ENCODE data around the gene RAPGEF1. TPM values are rescaled to one million over a fixed set of nuclear protein-coding genes. Genes with fewer than 3 reads are reported as not detected.

Gene RAPGEF1
- total and polyA plus RNA-seq, 9 donors, result 17.0 to 64.4 (median 36.4) TPM

GRCh38 chr9:131704141-131704983 is 35.5 kb downstream of the RAPGEF1 start:
- TF ChIP-seq EP300 (IDR thresholded peaks at IDR 0.05), result no peak
- no peak for TF ChIP-seq POLR2A (IDR thresholded peaks at IDR 0.05)
- no peak for TF ChIP-seq CTCF (IDR thresholded peaks at IDR 0.05)

GRCh38 chr9:131703697-131704096 is 36.2 kb downstream of the RAPGEF1 start:
- Histone ChIP-seq H3K4me3 (no peak overlapping the region), H3K9me3 (no peaks in the 10 kb centered on the region), H3K27ac (no peak overlapping the region), H3K4me1 (ENCODE audit: insufficient read depth) (peaks cover 1% of the 10 kb centered on the region), H3K36me3 (no peaks in the 10 kb centered on the region), H3K27me3 (no peaks in the 10 kb centered on the region)
- TF ChIP-seq POLR2A (IDR thresholded peaks at IDR 0.05) (no peak), EP300 (IDR thresholded peaks at IDR 0.05) (no peak), CTCF (IDR thresholded peaks at IDR 0.05) (no peak)
- DNase-seq, result no peak
- intact Hi-C loops (cut with DNase I), result no loop called here
- 94 to 99% (median 96%) methylated on average over 4 of the region's 4 CpGs for WGBS, 3 donors

More at GRCh38 chr9:131704141-131704983, 35.5 kb downstream of the RAPGEF1 start:
- H3K36me3 ChIP-seq, result no peaks in the 10 kb centered on the region
- H3K4me3 ChIP-seq, result no peak overlapping the region
- no peaks in the 10 kb centered on the region for H3K9me3 ChIP-seq
- no peaks in the 10 kb centered on the region for H3K27me3 ChIP-seq
- DNase-seq, result no peak
- no peak overlapping the region for H3K27ac ChIP-seq
- no peaks in the 10 kb centered on the region for H3K4me1 ChIP-seq (ENCODE audit: insufficient read depth)
- 78 to 87% (median 78%) methylated on average over 5 of the region's 5 CpGs for WGBS, 3 donors
- intact Hi-C loops (cut with DNase I), result no loop called here

- intact Hi-C loops (cut with DNase I), result no loop called here
- no peak for TF ChIP-seq CTCF (IDR thresholded peaks at IDR 0.05)
- TF ChIP-seq POLR2A (IDR thresholded peaks at IDR 0.05), result no peak
- TF ChIP-seq EP300 (IDR thresholded peaks at IDR 0.05), result no peak
- Histone ChIP-seq H3K27me3 (no peaks in the 10 kb centered on the region), H3K27ac (no peak overlapping the region), H3K36me3 (no peaks in the 10 kb centered on the region), H3K4me1 (ENCODE audit: insufficient read depth) (peaks cover 2% of the 10 kb centered on the region), H3K4me3 (no peak overlapping the region), H3K9me3 (no peaks in the 10 kb centered on the region)
- DNase-seq, result no peak
- 94 to 97% (median 95%) methylated on average over 8 of the region's 8 CpGs for WGBS, 3 donors
These were observed 37.0 kb downstream of the RAPGEF1 start for GRCh38 chr9:131702911-131703310.

DNA sequence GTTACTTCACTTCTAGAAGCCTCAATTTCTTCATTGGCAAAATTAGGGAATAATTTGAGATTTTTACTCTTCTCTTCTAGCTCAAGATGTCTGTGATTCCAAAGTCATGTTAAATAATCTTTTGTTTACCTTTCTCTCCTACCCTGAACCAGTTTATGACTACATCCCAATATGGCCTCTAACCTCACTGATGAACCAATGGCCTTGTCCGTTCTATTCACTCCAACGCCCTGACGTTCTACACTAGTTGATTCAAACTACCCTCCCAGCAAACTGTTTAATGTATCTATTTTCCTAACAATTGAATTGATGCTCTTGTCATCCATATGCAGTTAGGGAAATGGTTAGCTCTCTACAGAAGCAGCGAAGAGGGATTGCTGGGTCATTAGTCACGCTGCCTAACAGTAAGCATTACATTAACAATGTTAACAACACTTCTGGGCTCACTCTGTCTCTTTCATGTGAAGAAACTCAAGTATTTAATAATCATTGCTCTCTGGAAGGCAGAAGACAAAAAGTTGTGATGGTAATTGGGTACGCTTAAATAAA is 38.0 kb downstream of the RAPGEF1 start:
- intact Hi-C loops (cut with DNase I), result no loop called here
- Histone ChIP-seq H3K36me3 (no peaks in the 10 kb centered on the region), H3K4me3 (no peak overlapping the region), H3K4me1 (ENCODE audit: insufficient read depth) (peaks cover 9% of the 10 kb centered on the region), H3K27ac (no peak overlapping the region), H3K9me3 (no peaks in the 10 kb centered on the region), H3K27me3 (no peaks in the 10 kb centered on the region)
- no peak for DNase-seq
- 93 to 96% (median 93%) methylated on average over 6 of the region's 6 CpGs for WGBS, 3 donors
- TF ChIP-seq CTCF (IDR thresholded peaks at IDR 0.05) (no peak), EP300 (IDR thresholded peaks at IDR 0.05) (no peak), POLR2A (IDR thresholded peaks at IDR 0.05) (no peak)

All from ovary (tissue), 9 donors.